PFSK-1 (cell line): ENCODE data around the gene DZIP3.

Experiments
- FOXP2 ChIP-seq: optimal IDR thresholded peaks from 2 replicates; pipeline ENCODE3; 2011; ENCODE audit warnings: borderline replicate concordance, control low read depth, inconsistent platforms; ENCODE audit not compliant: insufficient read depth; ENCODE audit errors: extremely low read length, extremely low read depth
- POLR2AphosphoS5 ChIP-seq: IDR thresholded peaks from 2 replicates; pipeline ENCODE4 v1.6.1; 2012; ENCODE audit warnings: low read depth, mild to moderate bottlenecking, control low read depth, low read length, moderate library complexity
- REST ChIP-seq, 2 experiments: IDR thresholded peaks; 2 replicates each; pipeline versions ENCODE4 v1.6.1 to v1.8.0; 2011 to 2012; ENCODE audit warnings: low read depth in 2 of 2, low read length in 2 of 2, control low read depth in 1 of 2, inconsistent platforms in 1 of 2, mild to moderate bottlenecking in 1 of 2, moderate library complexity in 1 of 2; ENCODE audit not compliant: insufficient read depth in 1 of 2
- SIN3A ChIP-seq: IDR thresholded peaks from 2 replicates; pipeline ENCODE4 v1.6.1; 2012; ENCODE audit warnings: mild to moderate bottlenecking, low read length, moderate library complexity, borderline replicate concordance; ENCODE audit not compliant: insufficient read depth
- TAF1 ChIP-seq: IDR thresholded peaks from 2 replicates; pipeline ENCODE4 v1.6.1; 2012; ENCODE audit warnings: low read length, control low read depth, borderline replicate concordance; ENCODE audit not compliant: insufficient read depth

- TF ChIP-seq SIN3A (no peak), TAF1 (no peak), POLR2AphosphoS5 (no peak), REST (IDR thresholded peaks at IDR 0.05; ENCODE audit: insufficient read depth in 1 of 2, low read depth in 2 of 2, low read length in 2 of 2) (no peak), FOXP2 (no peak)
Observed at GRCh38 chr3:108589998-108590323, 439 bp downstream of the DZIP3 start.
